Heart left ventricle (tissue), 13 donors: Measurements from ENCODE around the gene EPHA6.

Source experiments
- CTCF ChIP-seq, 12 donors: fragments of 200-600 bp; sonication (generic) in 4 of 12; IDR thresholded peaks; one replicate each; pipeline versions ENCODE4 v1.5.0 to v1.8.0; 2018 to 2022; ENCODE audit warnings: antibody characterized with exemption in 12 of 12, mild to moderate bottlenecking in 5 of 12
- POLR2A ChIP-seq, 2 donors: fragments of 450-650 bp; IDR thresholded peaks; one replicate each; pipeline ENCODE4 v1.6.1; 2017; ENCODE audit warnings: antibody characterized with exemption in 2 of 2, mild to moderate bottlenecking in 2 of 2, moderate library complexity in 2 of 2
- donor health status: ischemic (EF 13 %, LVEDD 7.1; RV severe dilation, severe dysfunction).
- donor health status: DM: no; HTN: yes; CAD: no.
- donor health status: DM: no; HTN: no; CAD: no.
- donor health status: ischemic (EF 25% LVEDD 6.9; RV normal size, moderate dysfunction).
- donor health status: ischemic (EF 25% LVEDD 5.7; RV mildly dilated, moderate dysfunction).
- donor health status: ischemic (EF 35%, LVEDD 5.7; RV mildly dilated, moderate dysfunction).
- donor health status: nonischemic (EF 11% LVEDD 7.7; RV severe dilation, severe dysfunction).
- donor health status: DM: yes; HTN: yes; CAD: no.
- donor health status: PGD.
- donor health status: ischemic (EF 29% LVEDD 5.4; RV normal size, mild dysfunction).
- donor health status: nonischemic (EF 23%, LVEDD 6.1; RV moderate dilation, normal function).

- TF ChIP-seq CTCF (IDR thresholded peaks at IDR 0.05) (no peak), POLR2A (IDR thresholded peaks at IDR 0.05) (no peak)
Observed at GRCh38 chr3:97235611-97236315, 421.4 kb downstream of the EPHA6 start.
